Spleen (tissue), 11 donors: Measurements from ENCODE around the gene BANP. TPM values are rescaled to one million over a fixed set of nuclear protein-coding genes. Genes with fewer than 3 reads are reported as not detected.

Experiments
- DNase-seq: peaks from one replicate; pipeline ENCODE4 v3.0.0-alpha.2; 2020
- H3K27ac ChIP-seq, 8 donors: fragments of 200-600 bp; sonication (generic) in 7 of 8; 1 replicate in 4 of 8; 2 replicates in 4 of 8; pipeline versions ENCODE4 v1.5.0 to v1.8.0; 2016 to 2021; ENCODE audit warnings: inconsistent platforms in 4 of 8, mild to moderate bottlenecking in 4 of 8, moderate library complexity in 1 of 8
- H3K27me3 ChIP-seq, 7 donors: fragments of 200-600 bp; sonication (generic) in 6 of 7; replicated peaks in 1 of 7; 1 replicate in 4 of 7; 2 replicates in 3 of 7; pipeline versions ENCODE4 v1.5.0 to v1.8.0; 2016 to 2021; ENCODE audit warnings: inconsistent platforms in 3 of 7, mild to moderate bottlenecking in 1 of 7
- H3K36me3 ChIP-seq, 6 donors: fragments of 200-600 bp; sonication (generic) in 5 of 6; 1 replicate in 4 of 6; 2 replicates in 2 of 6; pipeline versions ENCODE4 v1.5.0 to v1.8.0; 2016 to 2021; ENCODE audit warnings: inconsistent platforms in 2 of 6
- H3K4me1 ChIP-seq, 6 donors: fragments of 200-600 bp; sonication (generic) in 5 of 6; 1 replicate in 3 of 6; 2 replicates in 3 of 6; pipeline versions ENCODE4 v1.5.0 to v1.8.0; 2016 to 2021; ENCODE audit warnings: inconsistent platforms in 3 of 6
- H3K4me3 ChIP-seq, 8 donors: fragments of 200-600 bp; sonication (generic) in 7 of 8; 1 replicate in 4 of 8; 2 replicates in 4 of 8; pipeline versions ENCODE4 v1.5.0 to v1.8.0; 2016 to 2021; ENCODE audit warnings: inconsistent platforms in 4 of 8, mild to moderate bottlenecking in 4 of 8, moderate library complexity in 2 of 8
- H3K9me3 ChIP-seq, 8 donors: fragments of 200-600 bp; sonication (generic) in 7 of 8; 1 replicate in 4 of 8; 2 replicates in 4 of 8; pipeline versions ENCODE4 v1.5.0 to v1.8.0; 2016 to 2021; ENCODE audit warnings: inconsistent platforms in 4 of 8
- CTCF ChIP-seq, 11 experiments: fragments of 200-600 bp in 7 of 11; fragments of 450-650 bp in 4 of 11; sonication (generic) in 4 of 11; IDR thresholded peaks in 8 of 11; conservative IDR thresholded peaks in 3 of 11; 1 replicate in 7 of 11; 2 replicates in 4 of 11; pipeline versions ENCODE4 v1.4.0 to v1.8.0; 2016 to 2021; ENCODE audit warnings: antibody characterized with exemption in 11 of 11, inconsistent platforms in 4 of 11, mild to moderate bottlenecking in 1 of 11
- POLR2A ChIP-seq, 3 donors: fragments of 450-650 bp; IDR thresholded peaks; one replicate each; pipeline ENCODE4 v1.5.1; 2017; ENCODE audit warnings: antibody characterized with exemption in 3 of 3, mild to moderate bottlenecking in 1 of 3
- POLR2AphosphoS5 ChIP-seq, 3 donors: sonication (generic); formaldehyde crosslinking; IDR thresholded peaks; one replicate each; pipeline ENCODE4 v1.5.1; 2017; ENCODE audit warnings: antibody characterized with exemption in 3 of 3
- whole genome bisulfite sequencing, 5 donors: extraction: QIAGEN DNeasy Blood & Tissue Kit in 3 of 5; methylation state at CpG; one replicate each; pipeline versions ENCODE4 v1.1.5 to v1.1.7; 2013 to 2018; 5-methylcytosine and 5-hydroxymethylcytosine counted together
- intact Hi-C: fragments of 100-400 bp; cut with DNase I; formaldehyde crosslinking; loops from one replicate; pipeline ENCODE4 v1.15.0; 2023; ENCODE audit warnings: low total_unique reads
- polyA plus RNA-seq, 3 donors: library from polyadenylated mRNA; stranded (reverse); fragments of 200-250 nt; gene quantifications; one replicate each; pipeline ENCODE4 v1.2.1, GENCODE V29; 2013
- total RNA-seq, 7 donors: library from RNA; depleted of rRNA in 3 of 7; stranded (reverse); fragments of >200 nt in 3 of 7; fragmentation: NEBNext Ultra II Directional in 4 of 7; extraction: Animal tissue kit (Norgen Biotek cat#: 25700) in 4 of 7; gene quantifications; one replicate each; pipeline versions ENCODE4 v1.1.0 to v1.2.1, GENCODE V29; 2016 to 2021
- donor health status: healthy with polysubstance abuse.
- donor health status: DM: no; HTN: no; CAD: no; lungs with moderate emphysema.
- donor health status: DM: no; HTN: no; CAD: no.
- donor health status: Bipolar disorder and iron deficiency.
- donor health status: healthy.
- donor health status: DM: no; HTN: no; CAD: no.
- donor health status: DM: yes; HTN: yes; CAD: no.

The BANP gene
- total and polyA plus RNA-seq, 10 donors: 15.9 to 57.1 (median 42.7) TPM

- no peak for DNase-seq
- TF ChIP-seq CTCF (IDR thresholded peaks at IDR 0.05 in 8 of 11, conservative IDR thresholded peaks at IDR 0.05 in 3 of 11) (no peak), POLR2AphosphoS5 (IDR thresholded peaks at IDR 0.05) (no peak)
- Histone ChIP-seq H3K4me1 (peaks cover 0 to 24% (median 7%) of the 10 kb centered on the region in 6 donors), H3K9me3 (no peaks in the 10 kb centered on the region), H3K36me3 (peaks cover 0 to 98% (median 42%) of the 10 kb centered on the region in 6 donors), H3K27me3 (no peaks in the 10 kb centered on the region), H3K27ac (no peak overlapping the region), H3K4me3 (no peak overlapping the region)
- 43 to 65% (median 50%) methylated on average over 5 of the region's 5 CpGs for WGBS, 5 donors
- intact Hi-C loops: no loop called here
Observed at GRCh38 chr16:88008840-88009239, 57.6 kb downstream of the BANP start.

- H3K27me3 ChIP-seq: no peaks in the 10 kb centered on the region
- no peak for TF ChIP-seq POLR2A (IDR thresholded peaks at IDR 0.05)
- TF ChIP-seq CTCF (IDR thresholded peaks at IDR 0.05 in 8 of 11, conservative IDR thresholded peaks at IDR 0.05 in 3 of 11): no peak
- no peak for TF ChIP-seq POLR2AphosphoS5 (IDR thresholded peaks at IDR 0.05)
- DNase-seq: no peak
- no peaks in the 10 kb centered on the region for H3K9me3 ChIP-seq
- intact Hi-C loops: no loop called here
- 87 to 96% (median 94%) methylated on average over 7 of the region's 7 CpGs for WGBS, 5 donors
- no peak overlapping the region for H3K27ac ChIP-seq
- peaks cover 0 to 21% (median 7%) of the 10 kb centered on the region in 6 donors for H3K4me1 ChIP-seq
- no peak overlapping the region for H3K4me3 ChIP-seq
- H3K36me3 ChIP-seq: peaks cover 0 to 97% (median 35%) of the 10 kb centered on the region in 6 donors
Observed at GRCh38 chr16:88009563-88010342, 58.5 kb downstream of the BANP start.

GRCh38 chr16:88010343-88010967 is 59.2 kb downstream of the BANP start:
- 92 to 97% (median 94%) methylated on average over 20 to 25 of the region's 25 CpGs for WGBS, 5 donors
- intact Hi-C loops: no loop called here
- no peak for TF ChIP-seq POLR2AphosphoS5 (IDR thresholded peaks at IDR 0.05)
- TF ChIP-seq CTCF (IDR thresholded peaks at IDR 0.05 in 8 of 11, conservative IDR thresholded peaks at IDR 0.05 in 3 of 11): no peak
- no peak for TF ChIP-seq POLR2A (IDR thresholded peaks at IDR 0.05)
- no peak for DNase-seq
- Histone ChIP-seq H3K4me3 (no peak overlapping the region), H3K9me3 (no peaks in the 10 kb centered on the region), H3K27ac (no peak overlapping the region), H3K27me3 (no peaks in the 10 kb centered on the region), H3K36me3 (peaks cover 0 to 94% (median 35%) of the 10 kb centered on the region in 6 donors), H3K4me1 (peaks cover 0 to 14% (median 2%) of the 10 kb centered on the region in 6 donors)

GRCh38 chr16:88010968-88011483 is 59.8 kb downstream of the BANP start:
- 84 to 91% (median 89%) methylated on average over 18 to 19 of the region's 19 CpGs for WGBS, 5 donors
- no peak for TF ChIP-seq POLR2AphosphoS5 (IDR thresholded peaks at IDR 0.05)
- TF ChIP-seq CTCF (IDR thresholded peaks at IDR 0.05 in 8 of 11, conservative IDR thresholded peaks at IDR 0.05 in 3 of 11): no peak
- no peak for TF ChIP-seq POLR2A (IDR thresholded peaks at IDR 0.05)
- H3K27me3 ChIP-seq: no peaks in the 10 kb centered on the region

More at GRCh38 chr16:88010968-88011483, 59.8 kb downstream of the BANP start:
- Histone ChIP-seq H3K27ac (no peak overlapping the region), H3K4me3 (no peak overlapping the region), H3K4me1 (peaks cover 0 to 9% (median 0%) of the 10 kb centered on the region in 6 donors), H3K36me3 (peaks cover 0 to 94% (median 33%) of the 10 kb centered on the region in 6 donors), H3K9me3 (no peaks in the 10 kb centered on the region)
- intact Hi-C loops: no loop called here
- DNase-seq: no peak
